ENCODE measurements around the gene PLEKHG4.

- TF ChIP-seq FOXP2 (optimal IDR thresholded peaks at IDR 0.05; ENCODE audit: control extremely low read depth, extremely low read length, insufficient read depth) (no peak), POLR2AphosphoS5 (IDR thresholded peaks at IDR 0.05; ENCODE audit: borderline replicate concordance, low read depth, low read length) (no peak), EZH2 (IDR thresholded peaks at IDR 0.05) (no peak)
These were observed 9.6 kb upstream of the PLEKHG4 start for GRCh38 chr16:67269766-67270165.
